Mucosa of rectum (tissue), 2 donors: ENCODE results near the gene BAZ2A.

Source experiments
- H3K27ac ChIP-seq, 2 donors: one replicate each; pipeline ENCODE4 v1.7.0; 2013; ENCODE audit warnings: inconsistent platforms in 2 of 2, low read depth in 2 of 2, low read length in 2 of 2
- H3K27me3 ChIP-seq, 2 donors: one replicate each; pipeline ENCODE4 v1.7.0; 2013; ENCODE audit warnings: low read length in 2 of 2; ENCODE audit not compliant: control insufficient read depth in 2 of 2, insufficient read depth in 2 of 2
- H3K36me3 ChIP-seq, 2 donors: one replicate each; pipeline ENCODE4 v1.7.0; 2013; ENCODE audit warnings: low read length in 2 of 2; ENCODE audit not compliant: control insufficient read depth in 2 of 2, insufficient read depth in 2 of 2
- H3K4me1 ChIP-seq, 2 donors: one replicate each; pipeline ENCODE4 v1.7.0; 2013; ENCODE audit warnings: low read length in 2 of 2, mild to moderate bottlenecking in 1 of 2; ENCODE audit not compliant: control insufficient read depth in 2 of 2, insufficient read depth in 2 of 2
- H3K4me3 ChIP-seq, 2 donors: one replicate each; pipeline ENCODE4 v1.7.0; 2013; ENCODE audit warnings: low read length in 2 of 2
- H3K9ac ChIP-seq, 2 donors: one replicate each; pipeline ENCODE4 v1.7.0; 2013; ENCODE audit warnings: low read length in 2 of 2, low read depth in 1 of 2, mild to moderate bottlenecking in 1 of 2
- H3K9me3 ChIP-seq, 2 donors: one replicate each; pipeline ENCODE4 v1.7.0; 2013; ENCODE audit warnings: low read length in 2 of 2; ENCODE audit not compliant: control insufficient read depth in 2 of 2
- donor health status: healthy.
- donor health status: Normal muscosa, but diverticular disease.

The BAZ2A gene

GRCh38 chr12:56628671-56629458 is 1.3 kb downstream of the BAZ2A start:
- peaks cover 30 to 43% of the 10 kb centered on the region in 2 donors for H3K4me1 ChIP-seq
- H3K27me3 ChIP-seq, result no peaks in the 10 kb centered on the region
- peak overlapping the region; percentile 86 to 94 for H3K27ac ChIP-seq
- peak overlapping the region; percentile 92 to 94 for H3K9ac ChIP-seq
- H3K4me3 ChIP-seq, result peak overlapping the region; percentile 87 to 98
- H3K36me3 ChIP-seq, result peaks cover 2 to 10% of the 10 kb centered on the region in 2 donors
- H3K9me3 ChIP-seq, result no peaks in the 10 kb centered on the region

GRCh38 chr12:56626701-56627100 is 3.4 kb downstream of the BAZ2A start:
- Histone ChIP-seq H3K4me1 (peaks cover 11 to 27% of the 10 kb centered on the region in 2 donors), H3K9ac (no peak overlapping the region), H3K36me3 (peaks cover 5 to 17% of the 10 kb centered on the region in 2 donors), H3K9me3 (no peaks in the 10 kb centered on the region), H3K27ac (no peak overlapping the region), H3K4me3 (no peak overlapping the region), H3K27me3 (no peaks in the 10 kb centered on the region)

- Histone ChIP-seq H3K9me3 (no peaks in the 10 kb centered on the region), H3K4me1 (peaks cover 0 to 6% of the 10 kb centered on the region in 2 donors), H3K4me3 (no peak overlapping the region), H3K9ac (no peak overlapping the region), H3K27me3 (no peaks in the 10 kb centered on the region), H3K36me3 (peaks cover 19 to 40% of the 10 kb centered on the region in 2 donors), H3K27ac (no peak overlapping the region)
Measured at GRCh38 chr12:56622535-56622934, 7.6 kb downstream of the BAZ2A start.

- H3K27me3 ChIP-seq, result no peaks in the 10 kb centered on the region
- H3K36me3 ChIP-seq, result peaks cover 66 to 78% of the 10 kb centered on the region in 2 donors
- H3K9ac ChIP-seq, result no peak overlapping the region
- H3K27ac ChIP-seq, result no peak overlapping the region
- H3K9me3 ChIP-seq, result no peaks in the 10 kb centered on the region
- no peaks in the 10 kb centered on the region for H3K4me1 ChIP-seq
- H3K4me3 ChIP-seq, result no peak overlapping the region
Measured at GRCh38 chr12:56616925-56617324, 13.2 kb downstream of the BAZ2A start.

GRCh38 chr12:56616244-56616643 is 13.9 kb downstream of the BAZ2A start:
- H3K4me1 ChIP-seq, result no peaks in the 10 kb centered on the region
- no peak overlapping the region for H3K4me3 ChIP-seq
- no peaks in the 10 kb centered on the region for H3K27me3 ChIP-seq
- no peak overlapping the region for H3K27ac ChIP-seq
- H3K9ac ChIP-seq, result no peak overlapping the region
- no peaks in the 10 kb centered on the region for H3K9me3 ChIP-seq
- peaks cover 73 to 82% of the 10 kb centered on the region in 2 donors for H3K36me3 ChIP-seq

GRCh38 chr12:56614627-56615026 is 15.5 kb downstream of the BAZ2A start:
- Histone ChIP-seq H3K9me3 (no peaks in the 10 kb centered on the region), H3K27me3 (no peaks in the 10 kb centered on the region), H3K27ac (no peak overlapping the region), H3K9ac (no peak overlapping the region), H3K4me1 (no peaks in the 10 kb centered on the region), H3K4me3 (no peak overlapping the region), H3K36me3 (peaks cover 80 to 89% of the 10 kb centered on the region in 2 donors)

GRCh38 chr12:56604355-56604754 is 25.8 kb downstream of the BAZ2A start:
- Histone ChIP-seq H3K36me3 (peaks cover 83 to 90% of the 10 kb centered on the region in 2 donors), H3K9me3 (no peaks in the 10 kb centered on the region), H3K27me3 (no peaks in the 10 kb centered on the region), H3K4me1 (no peaks in the 10 kb centered on the region), H3K9ac (no peak overlapping the region), H3K27ac (no peak overlapping the region), H3K4me3 (no peak overlapping the region)

- H3K9me3 ChIP-seq, result no peaks in the 10 kb centered on the region
- no peak overlapping the region for H3K27ac ChIP-seq
- H3K27me3 ChIP-seq, result no peaks in the 10 kb centered on the region
- H3K4me3 ChIP-seq, result no peak overlapping the region
- peaks cover 90 to 97% of the 10 kb centered on the region in 2 donors for H3K36me3 ChIP-seq
- no peak overlapping the region for H3K9ac ChIP-seq
- H3K4me1 ChIP-seq, result no peaks in the 10 kb centered on the region
Measured at GRCh38 chr12:56602239-56602638, 27.9 kb downstream of the BAZ2A start.

- H3K27ac ChIP-seq, result no peak overlapping the region
- H3K4me3 ChIP-seq, result no peak overlapping the region
Measured at GRCh38 chr12:56601503-56601902, 28.6 kb downstream of the BAZ2A start.

GRCh38 chr12:56600753-56601152 is 29.4 kb downstream of the BAZ2A start:
- Histone ChIP-seq H3K4me3 (no peak overlapping the region), H3K4me1 (no peaks in the 10 kb centered on the region), H3K9ac (no peak overlapping the region), H3K27me3 (no peaks in the 10 kb centered on the region), H3K36me3 (peaks cover 84 to 89% of the 10 kb centered on the region in 2 donors), H3K9me3 (no peaks in the 10 kb centered on the region), H3K27ac (no peak overlapping the region)

More at GRCh38 chr12:56601503-56601902, 28.6 kb downstream of the BAZ2A start:
- Histone ChIP-seq H3K9me3 (no peaks in the 10 kb centered on the region), H3K36me3 (peaks cover 91 to 96% of the 10 kb centered on the region in 2 donors), H3K9ac (no peak overlapping the region), H3K4me1 (no peaks in the 10 kb centered on the region), H3K27me3 (no peaks in the 10 kb centered on the region)
